Cardiac muscle cell (in vitro differentiated cells and primary cell): Measurements from ENCODE around the gene PRKCB. TPM values are rescaled to one million over a fixed set of nuclear protein-coding genes. Genes with fewer than 3 reads are reported as not detected.

Experiments used
- DNase-seq, 2 donors: peaks; one replicate each; pipeline versions ENCODE4 v3.0.0 to v3.0.0-alpha.2; 2010 to 2017; ENCODE audit warnings: low read depth in 1 of 2, low spot score in 1 of 2
- H3K27ac ChIP-seq: fragments of 200-600 bp; sonication (generic); 2 replicates; pipeline ENCODE4 v1.5.1; 2016
- H3K27me3 ChIP-seq: fragments of 200-600 bp; sonication (generic); 2 replicates; pipeline ENCODE4 v1.6.0; 2016; ENCODE audit warnings: control low read depth
- H3K36me3 ChIP-seq: fragments of 200-600 bp; sonication (generic); 2 replicates; pipeline ENCODE4 v1.5.1; 2016; ENCODE audit warnings: control low read depth
- H3K4me1 ChIP-seq: fragments of 200-600 bp; sonication (generic); 2 replicates; pipeline ENCODE4 v1.8.1; 2017; ENCODE audit warnings: low read depth, mild to moderate bottlenecking, mixed run types
- H3K4me3 ChIP-seq: fragments of 200-600 bp; sonication (generic); 2 replicates; pipeline ENCODE4 v1.5.1; 2016; ENCODE audit warnings: mild to moderate bottlenecking
- H3K9me3 ChIP-seq: fragments of 200-600 bp; sonication (generic); 2 replicates; pipeline ENCODE4 v1.5.1; 2017; ENCODE audit warnings: low read depth, mild to moderate bottlenecking, control low read depth
- polyA plus RNA-seq: library from polyadenylated mRNA; unstranded; fragments of >200 nt; fragmentation: Nextera tagmentation; extraction: Ambion mirVana; gene quantifications from 2 replicates; pipeline ENCODE4 v1.2.1, GENCODE V29; 2016
- total RNA-seq: library from RNA; depleted of rRNA; stranded (reverse); fragments of >200 nt; gene quantifications from 2 replicates; pipeline ENCODE4 v1.2.3, GENCODE V29; 2016
- TF ChIP-seq, protein P1 (sequence below): IDR thresholded peaks from 2 replicates; pipeline ENCODE4 v1.5.1; 2012; ENCODE audit warnings: low read depth, mild to moderate bottlenecking, low read length

PRKCB gene
- total and polyA plus RNA-seq, 2 experiments from 2014 or later: 0.66 to 1.5 TPM

DNA sequence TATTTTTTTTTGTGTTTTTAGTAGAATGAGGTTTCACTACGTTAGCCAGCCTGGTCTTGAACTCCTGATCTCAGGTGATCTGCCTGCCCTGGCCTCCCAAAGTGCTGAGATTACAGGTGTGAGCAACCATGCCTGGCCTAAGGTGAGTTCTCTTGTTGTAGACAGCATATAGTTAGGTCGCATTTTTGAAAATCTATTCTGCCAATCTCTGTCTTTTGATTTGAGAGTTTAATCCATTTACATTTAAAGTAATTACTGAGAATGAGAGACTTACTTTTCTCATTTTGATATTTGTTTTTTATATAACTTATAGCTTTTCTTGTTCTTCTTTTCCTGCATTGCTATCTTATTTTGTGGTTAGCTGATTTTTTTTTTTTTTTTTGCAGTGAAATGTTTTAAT is 6.3 kb upstream of the PRKCB start:
- Histone ChIP-seq H3K36me3 (no peaks in the 10 kb centered on the region), H3K9me3 (no peaks in the 10 kb centered on the region), H3K27ac (no peak overlapping the region), H3K27me3 (peaks cover 7% of the 10 kb centered on the region), H3K4me1 (no peaks in the 10 kb centered on the region), H3K4me3 (no peak overlapping the region)
- TF ChIP-seq, protein P1, sequence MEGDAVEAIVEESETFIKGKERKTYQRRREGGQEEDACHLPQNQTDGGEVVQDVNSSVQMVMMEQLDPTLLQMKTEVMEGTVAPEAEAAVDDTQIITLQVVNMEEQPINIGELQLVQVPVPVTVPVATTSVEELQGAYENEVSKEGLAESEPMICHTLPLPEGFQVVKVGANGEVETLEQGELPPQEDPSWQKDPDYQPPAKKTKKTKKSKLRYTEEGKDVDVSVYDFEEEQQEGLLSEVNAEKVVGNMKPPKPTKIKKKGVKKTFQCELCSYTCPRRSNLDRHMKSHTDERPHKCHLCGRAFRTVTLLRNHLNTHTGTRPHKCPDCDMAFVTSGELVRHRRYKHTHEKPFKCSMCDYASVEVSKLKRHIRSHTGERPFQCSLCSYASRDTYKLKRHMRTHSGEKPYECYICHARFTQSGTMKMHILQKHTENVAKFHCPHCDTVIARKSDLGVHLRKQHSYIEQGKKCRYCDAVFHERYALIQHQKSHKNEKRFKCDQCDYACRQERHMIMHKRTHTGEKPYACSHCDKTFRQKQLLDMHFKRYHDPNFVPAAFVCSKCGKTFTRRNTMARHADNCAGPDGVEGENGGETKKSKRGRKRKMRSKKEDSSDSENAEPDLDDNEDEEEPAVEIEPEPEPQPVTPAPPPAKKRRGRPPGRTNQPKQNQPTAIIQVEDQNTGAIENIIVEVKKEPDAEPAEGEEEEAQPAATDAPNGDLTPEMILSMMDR: no peak
- DNase-seq: no peak

- no peaks in the 10 kb centered on the region for H3K36me3 ChIP-seq
- H3K9me3 ChIP-seq: no peaks in the 10 kb centered on the region
- TF ChIP-seq, protein P1: no peak
- no peak overlapping the region for H3K27ac ChIP-seq
- no peak overlapping the region for H3K4me3 ChIP-seq
- peaks cover 15% of the 10 kb centered on the region for H3K27me3 ChIP-seq
- H3K4me1 ChIP-seq: no peaks in the 10 kb centered on the region
- no peak for DNase-seq
Measured at GRCh38 chr16:23830276-23830675, 5.5 kb upstream of the PRKCB start.

GRCh38 chr16:23832882-23833281 is 2.9 kb upstream of the PRKCB start:
- peaks cover 40% of the 10 kb centered on the region for H3K27me3 ChIP-seq
- H3K27ac ChIP-seq: no peak overlapping the region
- H3K36me3 ChIP-seq: no peaks in the 10 kb centered on the region
- TF ChIP-seq, protein P1: no peak
- no peak overlapping the region for H3K4me3 ChIP-seq
- H3K9me3 ChIP-seq: no peaks in the 10 kb centered on the region
- DNase-seq: no peak
- no peaks in the 10 kb centered on the region for H3K4me1 ChIP-seq

GRCh38 chr16:23833504-23833903 is 2.3 kb upstream of the PRKCB start:
- H3K4me3 ChIP-seq: no peak overlapping the region
- no peak overlapping the region for H3K27ac ChIP-seq
- no peaks in the 10 kb centered on the region for H3K9me3 ChIP-seq
- DNase-seq: no peak
- H3K36me3 ChIP-seq: no peaks in the 10 kb centered on the region
- peaks cover 46% of the 10 kb centered on the region for H3K27me3 ChIP-seq
- no peaks in the 10 kb centered on the region for H3K4me1 ChIP-seq
- TF ChIP-seq, protein P1: no peak

DNA sequence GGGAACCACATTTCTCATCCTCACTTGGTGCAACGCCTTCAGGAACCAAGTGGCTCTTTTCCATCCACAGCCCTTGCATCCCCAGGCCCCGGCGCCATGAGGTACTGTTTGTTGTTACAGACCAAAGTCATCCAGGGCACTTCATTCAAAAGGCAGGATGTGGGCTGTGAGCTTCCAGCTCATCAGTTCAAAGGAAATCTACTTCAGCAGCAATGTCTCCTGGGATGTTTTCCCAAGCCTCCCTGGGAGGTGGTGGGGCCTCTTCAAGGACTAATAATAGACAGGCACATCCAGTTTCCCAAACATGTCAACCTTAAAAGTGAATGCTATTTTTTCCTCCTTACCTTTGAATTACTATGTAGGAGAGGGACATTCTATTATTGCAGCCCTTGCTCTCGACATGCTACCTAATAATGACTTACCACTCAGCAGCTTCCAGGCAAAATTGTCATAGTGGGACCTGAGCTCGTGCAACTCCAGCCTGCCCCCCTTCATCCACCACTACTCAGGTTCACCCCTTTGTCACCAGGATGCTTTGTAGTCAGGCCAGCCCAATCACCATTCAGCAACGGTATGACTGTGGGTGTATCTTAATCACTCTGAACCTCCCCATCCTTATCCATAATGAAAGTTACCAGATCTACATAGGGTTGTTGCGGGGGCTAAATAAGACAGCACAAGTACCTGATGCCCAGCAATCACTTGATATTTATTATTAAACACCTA is 1.7 kb upstream of the PRKCB start:
- Histone ChIP-seq H3K27ac (no peak overlapping the region), H3K4me3 (no peak overlapping the region), H3K36me3 (no peaks in the 10 kb centered on the region), H3K4me1 (no peaks in the 10 kb centered on the region), H3K9me3 (no peaks in the 10 kb centered on the region), H3K27me3 (peaks cover 52% of the 10 kb centered on the region)
- no peak for DNase-seq
- TF ChIP-seq, protein P1: no peak

GRCh38 chr16:23836078-23836403 is 258 bp downstream of the PRKCB start:
- H3K27ac ChIP-seq: no peak overlapping the region
- H3K4me1 ChIP-seq: no peaks in the 10 kb centered on the region
- H3K27me3 ChIP-seq: peaks cover 71% of the 10 kb centered on the region
- no peak for DNase-seq
- H3K9me3 ChIP-seq: no peaks in the 10 kb centered on the region
- no peaks in the 10 kb centered on the region for H3K36me3 ChIP-seq
- TF ChIP-seq, protein P1: no peak
- H3K4me3 ChIP-seq: peak overlapping the region; percentile 45
